ENCODE data around the gene LRRC19. TPM values are rescaled to one million over a fixed set of nuclear protein-coding genes. Genes with fewer than 3 reads are reported as not detected.

The LRRC19 gene, protein sequence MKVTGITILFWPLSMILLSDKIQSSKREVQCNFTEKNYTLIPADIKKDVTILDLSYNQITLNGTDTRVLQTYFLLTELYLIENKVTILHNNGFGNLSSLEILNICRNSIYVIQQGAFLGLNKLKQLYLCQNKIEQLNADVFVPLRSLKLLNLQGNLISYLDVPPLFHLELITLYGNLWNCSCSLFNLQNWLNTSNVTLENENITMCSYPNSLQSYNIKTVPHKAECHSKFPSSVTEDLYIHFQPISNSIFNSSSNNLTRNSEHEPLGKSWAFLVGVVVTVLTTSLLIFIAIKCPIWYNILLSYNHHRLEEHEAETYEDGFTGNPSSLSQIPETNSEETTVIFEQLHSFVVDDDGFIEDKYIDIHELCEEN
- total RNA-seq: not detected

DNA sequence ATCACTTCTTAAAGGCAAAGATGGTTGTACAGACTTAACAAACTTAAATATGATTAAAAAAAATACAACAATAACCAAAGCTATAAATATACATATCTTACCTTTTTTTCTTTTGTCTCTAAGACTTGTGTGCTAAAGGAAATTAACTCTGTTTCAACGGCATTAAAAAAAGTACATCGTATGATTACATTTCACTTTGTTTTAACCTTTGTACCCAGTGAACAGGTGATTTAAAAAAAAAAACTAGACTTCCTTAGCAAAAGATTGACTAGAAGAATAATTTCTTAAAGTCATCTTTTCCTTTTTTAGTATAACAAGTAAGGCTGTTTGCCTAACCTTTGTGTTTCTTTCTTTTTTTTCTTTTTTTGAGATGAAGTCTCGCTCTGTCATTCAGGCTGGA, at the start of gene LRRC19:
Gene LRRC19 (minus strand): TSS at position 182 of the 400 bp plus-strand sequence. CDS start 5,978 bp downstream, outside the sequence.
- no peak for DNase-seq

DNA sequence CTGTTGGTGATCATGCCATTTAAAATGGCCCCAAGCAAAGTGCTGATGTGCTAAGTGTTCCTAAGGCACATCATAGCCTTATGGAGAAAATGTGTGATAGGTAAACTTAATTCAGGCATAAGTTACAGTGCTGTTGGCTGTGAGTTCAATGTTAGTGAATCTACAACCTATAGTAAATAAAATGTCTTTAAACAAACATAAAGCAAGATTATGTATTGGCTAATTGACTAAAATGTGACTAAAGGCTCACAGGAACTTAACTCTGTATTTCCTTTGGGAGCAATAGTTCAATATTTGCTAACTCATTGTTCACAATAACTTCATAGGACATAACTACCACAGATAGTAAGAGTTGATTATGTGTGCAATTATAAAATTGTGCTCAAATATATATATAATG, 49.4 kb upstream of the LRRC19 start:
- no peak for DNase-seq

DNA sequence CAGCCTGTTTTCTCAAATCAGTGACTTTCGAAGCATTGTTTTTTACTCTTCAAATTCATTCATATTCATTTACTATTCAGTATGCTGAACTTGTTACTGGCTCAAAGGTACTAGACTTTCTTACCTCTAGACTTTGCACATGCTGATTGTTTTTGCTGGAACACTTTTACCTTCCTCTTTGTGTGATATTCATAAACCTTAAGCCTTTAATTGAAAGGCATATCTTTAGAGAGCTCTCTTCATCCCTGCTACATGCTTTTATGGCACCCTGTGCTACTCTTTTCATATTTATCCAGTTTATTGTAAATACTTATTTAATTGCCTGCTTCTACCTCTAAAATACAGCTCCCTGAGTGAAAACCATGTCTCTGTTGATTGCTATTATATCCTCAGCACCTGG, 48.7 kb upstream of the LRRC19 start:
- DNase-seq: no peak

DNA sequence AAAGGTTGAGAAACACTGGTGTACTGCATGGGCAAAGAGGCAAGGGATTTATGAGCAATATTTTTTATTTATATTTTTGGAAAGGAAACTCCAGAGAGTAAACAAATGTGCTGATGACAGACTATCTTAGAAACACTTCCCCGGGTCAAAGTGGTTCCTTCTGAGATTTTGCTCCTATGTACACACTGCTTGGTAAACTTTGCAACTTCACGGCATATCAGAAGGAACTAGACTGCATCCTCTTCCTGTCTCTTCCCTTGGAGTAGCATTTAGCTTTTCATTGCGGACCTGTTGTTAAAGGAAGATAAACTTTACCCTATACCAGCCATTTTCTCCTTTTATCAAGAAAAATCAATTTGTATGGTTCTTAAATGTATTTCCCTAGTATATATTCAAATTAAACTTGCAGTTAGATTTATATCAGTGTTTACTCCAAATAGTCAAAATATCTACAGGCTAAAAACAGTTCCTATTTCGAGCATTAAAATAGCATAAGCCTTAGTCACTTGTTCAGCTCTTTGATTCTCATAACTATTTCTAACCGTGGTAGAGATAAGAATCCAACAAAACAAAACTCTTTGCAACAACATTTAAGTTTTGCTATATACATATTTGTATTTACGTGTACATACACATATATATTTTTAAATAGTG, 48.0 kb upstream of the LRRC19 start:
- no peak for DNase-seq

DNA sequence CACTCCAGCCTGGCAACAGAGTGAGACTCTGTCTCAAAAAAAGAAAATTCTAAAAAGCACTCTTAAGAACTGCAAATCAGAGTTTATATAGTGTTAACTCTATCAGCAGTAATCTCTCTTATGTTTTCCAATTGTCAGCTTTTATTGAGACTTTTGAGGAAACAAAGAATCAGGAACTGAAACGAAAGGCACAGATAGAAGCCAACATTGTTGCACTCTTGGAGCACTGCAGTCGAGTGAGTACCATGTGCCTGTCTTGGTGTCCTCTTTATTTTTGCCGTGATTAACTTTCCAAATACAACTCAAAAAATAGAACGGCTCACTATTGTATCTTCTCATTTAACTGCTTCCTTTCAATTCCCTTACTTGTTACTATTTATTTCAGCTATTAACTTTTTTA, 41.7 kb upstream of the LRRC19 start:
- DNase-seq: no peak

DNA sequence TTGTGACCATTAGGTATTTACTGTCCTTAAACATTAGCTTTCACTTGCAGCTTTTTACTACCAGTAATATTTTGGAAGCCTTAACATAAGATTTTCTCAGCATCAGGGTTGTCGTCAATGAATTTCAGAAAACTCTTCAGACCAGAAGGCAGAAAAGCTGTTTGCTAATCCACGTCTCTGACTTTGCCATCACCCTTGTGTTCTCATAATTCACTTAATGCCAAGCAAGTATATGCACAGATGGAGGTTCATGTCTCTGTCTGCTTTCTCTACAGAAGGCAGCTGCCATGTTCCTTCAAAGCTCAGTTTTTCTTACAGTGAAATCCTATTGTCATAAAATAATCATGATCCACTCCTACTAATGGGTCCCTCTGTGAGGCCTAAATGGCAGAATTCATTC, 37.7 kb upstream of the LRRC19 start:
- DNase-seq: peak; percentile 28

DNA sequence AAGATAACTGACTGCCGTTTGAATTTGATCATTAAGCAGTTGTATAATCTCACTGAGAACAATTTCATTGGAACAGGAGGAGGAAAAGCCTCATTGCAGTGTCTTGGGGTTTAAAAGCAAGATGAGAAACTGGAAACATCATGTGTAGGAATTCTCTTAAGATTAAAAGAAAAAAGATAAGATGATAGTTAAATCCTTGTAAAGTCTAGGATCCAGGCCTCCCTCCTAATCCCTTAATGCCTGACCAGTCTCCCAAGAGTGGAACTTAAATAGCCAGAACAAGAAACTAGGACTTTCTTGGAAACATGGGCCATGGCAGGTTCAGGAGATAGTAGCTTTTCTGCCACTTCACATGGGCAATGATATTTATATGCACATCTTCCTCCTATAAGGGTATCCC, 37.0 kb upstream of the LRRC19 start:
- DNase-seq: no peak

DNA sequence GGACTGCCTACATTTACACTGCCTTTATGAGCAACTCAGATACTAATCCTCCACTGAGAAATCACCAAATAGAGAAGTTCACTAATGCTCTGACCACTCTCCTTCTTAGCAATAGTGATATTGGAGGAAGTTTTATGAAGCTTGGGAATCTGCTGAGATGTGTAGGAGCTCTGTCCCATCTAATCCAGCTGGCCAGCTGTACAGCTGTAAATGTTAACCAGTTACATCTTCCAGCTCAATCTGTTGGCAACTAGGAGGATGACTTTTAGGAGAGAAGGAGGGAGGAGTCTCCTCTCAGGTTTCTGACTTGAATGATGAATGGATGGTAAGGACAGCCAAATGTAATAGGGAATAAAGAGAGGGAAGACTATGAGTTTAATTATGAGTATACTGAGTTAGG, 36.3 kb upstream of the LRRC19 start:
- DNase-seq: peak; percentile 21

DNA sequence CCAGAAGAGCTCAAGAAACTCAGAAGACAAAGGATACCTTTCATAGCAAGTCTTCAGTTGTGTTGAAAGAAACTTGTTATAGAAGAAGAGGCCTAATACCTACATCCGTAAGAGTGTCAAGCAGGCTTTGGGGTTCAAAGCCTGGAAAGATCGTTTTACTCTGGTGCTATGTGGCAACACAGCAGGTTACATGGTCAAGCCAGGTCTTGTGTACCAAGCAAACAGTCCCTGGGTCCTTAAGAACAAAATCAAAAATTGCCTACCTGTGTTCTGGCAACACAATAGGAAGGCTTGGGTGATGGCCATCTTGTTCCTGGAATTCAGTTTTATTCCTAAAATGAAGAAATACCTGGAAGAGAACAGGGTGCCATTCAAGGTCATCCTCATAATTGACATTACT, 32.0 kb upstream of the LRRC19 start:
- no peak for DNase-seq

DNA sequence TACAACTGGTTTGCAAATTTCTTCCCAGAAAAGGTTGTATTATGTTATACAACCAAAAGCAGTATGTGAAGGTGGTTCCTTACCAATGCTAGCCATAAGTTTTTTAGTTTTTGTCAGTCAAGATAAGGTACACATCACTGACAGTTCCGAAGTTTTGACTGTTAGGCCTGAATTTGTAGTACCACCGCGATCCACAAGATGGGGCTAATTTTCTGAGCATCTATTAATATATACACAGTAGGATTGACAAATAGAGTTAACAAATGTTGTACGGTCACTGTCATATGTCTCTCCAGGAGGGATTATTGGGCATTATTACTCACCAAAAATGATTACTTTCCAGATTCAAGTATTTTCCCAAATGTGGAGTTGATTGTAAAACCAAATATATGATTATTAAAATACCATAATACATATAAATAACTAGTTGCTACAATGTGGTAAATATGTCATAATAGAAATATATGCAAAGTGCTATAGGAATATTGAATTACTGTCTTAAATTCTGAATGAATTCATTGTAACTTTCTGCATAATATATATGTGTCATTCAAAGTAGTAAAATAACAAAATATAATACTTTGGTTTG, 28.4 kb upstream of the LRRC19 start:
- peak; percentile 78 for DNase-seq

DNA sequence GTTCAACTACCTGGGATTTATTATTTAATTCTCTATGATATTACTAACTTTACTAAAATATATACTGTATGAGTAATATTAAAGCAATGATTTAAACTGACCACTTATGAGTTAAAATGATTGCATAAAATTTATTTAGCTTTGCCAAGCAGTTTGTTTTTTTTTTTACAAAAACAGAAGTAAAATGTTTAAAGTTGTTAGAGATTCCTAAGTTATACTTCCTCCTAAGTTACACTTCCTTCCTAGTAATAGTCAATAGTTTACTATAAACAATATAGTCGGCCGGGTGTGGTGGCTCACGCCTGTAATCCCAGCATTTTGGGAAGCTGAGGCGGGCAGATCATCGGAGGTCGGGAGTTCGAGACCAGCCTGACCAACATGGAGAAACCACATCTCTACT, 23.7 kb upstream of the LRRC19 start:
- no peak for DNase-seq

DNA sequence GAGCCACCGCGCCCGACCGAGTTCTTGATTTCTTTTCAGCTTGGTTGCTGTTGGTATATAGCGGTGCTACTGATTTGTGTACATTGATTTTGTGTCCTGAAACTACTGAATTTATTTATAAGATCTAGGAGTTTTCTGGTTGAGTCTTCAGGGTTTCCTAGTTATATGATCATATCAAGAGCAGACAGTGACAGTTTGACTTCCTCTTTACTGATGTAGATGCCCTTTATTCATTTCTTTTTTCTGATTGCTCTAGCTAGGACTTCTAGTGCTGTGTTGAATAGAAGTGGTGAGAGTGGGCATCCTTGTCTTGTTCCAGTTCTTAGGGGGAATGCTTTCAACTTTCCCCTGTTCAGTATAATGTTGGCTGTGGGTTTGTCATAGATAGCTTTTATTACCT, 17.4 kb upstream of the LRRC19 start:
- DNase-seq: no peak

DNA sequence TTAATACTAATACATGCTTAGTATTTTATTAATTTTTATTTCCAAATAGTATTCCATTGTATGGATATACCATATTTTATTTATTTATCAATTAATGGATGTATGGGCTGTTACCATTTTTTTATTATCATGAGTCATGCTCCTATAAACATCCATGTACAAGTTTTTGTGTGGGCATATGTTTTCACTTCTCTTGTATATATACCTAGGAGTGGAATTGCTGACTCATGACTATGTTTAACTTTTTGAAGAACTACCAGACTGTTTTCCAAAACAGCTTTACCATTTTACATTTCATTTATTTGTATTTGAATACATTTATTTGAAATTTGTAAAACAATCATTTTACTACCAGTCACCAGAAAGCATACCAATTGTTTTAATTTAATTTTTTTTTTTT, 14.1 kb upstream of the LRRC19 start:
- DNase-seq: no peak

DNA sequence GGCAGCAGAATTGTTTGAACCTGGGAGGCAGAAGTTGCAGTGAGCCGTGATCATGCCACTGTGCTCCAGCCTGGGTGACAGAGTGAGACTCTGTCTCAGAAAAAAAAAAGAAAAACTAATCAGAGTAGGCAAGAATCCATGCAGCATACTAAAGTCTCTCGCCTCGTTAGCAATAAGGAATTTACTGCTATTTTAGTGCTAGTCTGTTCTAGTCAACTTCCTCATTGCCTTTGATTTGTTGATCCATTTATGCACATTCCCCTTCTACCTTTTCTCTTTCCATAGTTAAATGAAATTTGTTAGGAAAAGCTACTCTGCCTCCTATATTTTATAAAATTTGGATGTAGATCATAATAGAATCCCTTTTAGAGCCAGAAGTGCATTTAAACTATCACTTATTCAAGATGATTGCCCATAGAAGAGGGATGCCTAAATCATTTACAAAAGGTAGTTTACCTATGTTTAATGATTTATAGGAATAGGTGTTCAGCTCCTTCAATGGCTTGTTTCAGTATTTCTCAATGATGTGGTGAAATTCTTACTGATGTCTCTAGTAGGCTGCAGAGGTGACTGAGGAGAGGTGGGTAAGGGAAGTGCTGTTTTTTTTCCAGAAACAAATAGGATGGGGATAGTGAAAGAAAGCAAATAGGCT, 1.9 kb downstream of the LRRC19 start:
- no peak for DNase-seq

DNA sequence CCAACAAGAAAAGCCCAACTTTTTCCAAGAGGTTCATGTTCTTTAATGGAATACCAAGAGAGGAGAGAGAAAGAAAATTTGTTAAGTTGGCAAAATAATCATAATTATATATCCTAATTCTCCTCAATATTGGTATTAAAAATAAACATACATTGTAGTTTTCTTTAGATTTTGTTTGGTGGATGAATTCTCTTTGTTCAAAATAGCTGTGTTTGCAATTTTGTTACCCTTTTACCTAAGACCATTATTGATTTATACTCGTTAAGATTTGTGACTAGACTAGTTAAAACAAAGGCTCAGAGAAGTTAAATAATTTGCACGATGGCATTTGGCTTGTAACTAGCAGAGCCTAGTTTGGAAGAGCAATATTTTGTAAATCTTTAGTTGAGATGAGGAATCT, 9.7 kb downstream of the LRRC19 start:
- no peak for DNase-seq

DNA sequence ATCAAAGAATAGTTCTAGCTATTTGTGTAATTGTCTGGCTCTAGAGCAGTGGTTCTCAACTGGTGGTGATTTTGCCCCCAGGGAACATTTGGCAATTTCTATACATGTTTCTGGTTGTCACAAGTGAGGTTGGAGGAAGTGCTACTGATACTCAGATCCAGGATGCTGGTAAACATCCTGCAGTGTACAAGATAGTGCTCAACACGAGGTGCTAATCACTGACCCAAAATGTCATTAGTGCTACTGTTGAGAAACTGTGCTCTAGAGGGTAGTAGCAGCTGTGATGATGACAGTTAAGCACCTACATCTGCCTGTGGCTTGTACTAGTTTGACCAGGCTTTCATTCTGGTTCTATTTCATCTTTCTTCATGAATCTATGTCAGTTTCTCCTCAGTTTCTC, 22.1 kb downstream of the LRRC19 start:
- no peak for DNase-seq

DNA sequence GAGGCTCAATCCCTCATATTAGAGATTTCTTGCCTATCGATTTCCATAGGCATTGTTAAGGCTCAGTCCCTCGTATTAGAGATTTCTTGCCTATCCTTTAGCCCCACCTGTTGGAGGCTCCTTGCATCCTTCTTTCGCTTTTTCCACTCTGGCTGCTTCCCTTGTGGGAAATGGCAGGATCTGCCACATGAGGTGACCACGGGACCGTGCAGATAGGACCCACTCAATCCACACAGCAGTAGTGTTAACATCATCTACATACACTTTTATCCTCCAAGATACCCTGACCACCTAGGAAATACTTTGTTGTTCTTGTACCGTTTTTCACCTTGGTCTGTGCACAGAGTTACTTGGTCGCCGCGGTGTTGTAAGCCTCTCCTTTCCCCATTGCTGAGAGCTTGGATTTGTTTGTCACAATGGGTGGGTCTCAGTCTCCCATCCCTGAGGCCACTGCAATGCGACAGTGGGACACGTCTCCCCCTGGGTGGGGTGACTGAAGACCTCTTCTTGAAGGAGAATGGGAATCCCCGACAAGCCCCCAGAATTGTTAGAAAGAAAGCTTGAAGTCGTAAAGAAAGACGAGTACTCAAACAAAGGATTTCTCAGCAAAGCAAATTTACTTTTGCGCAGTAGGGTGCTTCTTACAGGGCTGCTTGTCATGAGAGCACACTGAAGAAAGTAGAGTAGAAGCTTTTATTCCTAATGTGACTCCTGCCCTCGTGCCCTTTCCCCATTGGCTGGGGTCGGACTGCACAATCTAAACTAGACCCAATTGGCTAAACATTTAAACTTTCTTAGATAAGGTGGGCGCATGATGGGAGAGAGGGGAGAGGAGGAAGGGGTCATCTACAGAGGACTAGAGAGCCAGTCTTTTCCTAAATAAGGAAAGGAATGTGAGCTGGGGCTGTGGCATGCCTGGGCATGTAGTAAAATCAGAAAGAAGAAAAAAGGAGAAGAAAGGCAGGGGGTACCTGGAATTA, 29.5 kb downstream of the LRRC19 start:
- DNase-seq: peak; percentile 25

DNA sequence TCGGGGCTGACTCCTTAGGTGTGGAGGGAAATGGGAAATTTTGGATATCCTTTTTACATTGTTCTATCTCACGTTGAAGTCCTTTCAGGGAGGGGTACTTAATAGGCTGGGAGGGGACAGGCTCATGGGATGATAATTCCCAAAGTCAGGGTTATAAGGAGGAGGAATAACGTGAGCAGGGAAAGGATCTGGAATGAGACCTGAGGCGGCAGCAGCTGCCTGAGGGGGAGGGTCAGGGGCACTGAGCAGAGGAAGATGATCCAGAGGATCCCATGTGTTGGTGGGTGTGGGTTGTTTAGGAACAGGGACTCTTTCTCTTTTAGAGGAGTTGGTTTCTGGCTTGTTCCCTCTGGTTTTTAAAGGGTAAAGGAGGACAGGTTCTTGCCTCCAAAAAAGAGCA, 30.5 kb downstream of the LRRC19 start:
- no peak for DNase-seq

DNA sequence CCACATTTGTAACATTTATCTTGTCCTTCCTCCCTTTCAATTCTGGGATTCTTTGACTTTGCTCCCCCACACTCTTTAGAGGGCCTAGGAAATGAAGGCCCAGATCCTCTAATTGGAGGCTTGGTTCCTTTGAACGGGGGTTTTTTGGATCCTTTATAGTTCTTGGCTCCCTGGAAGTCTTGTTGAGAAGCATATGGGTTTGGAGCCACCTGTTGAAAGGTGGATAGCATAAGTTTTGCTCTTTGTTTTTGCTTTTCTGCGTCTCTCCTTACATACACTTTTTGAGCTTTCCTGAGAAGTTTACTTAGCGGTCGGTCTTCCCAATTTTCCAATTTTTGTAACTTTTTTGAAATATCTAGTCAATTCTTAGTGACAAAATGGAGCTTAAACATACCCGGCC, 31.5 kb downstream of the LRRC19 start:
- no peak for DNase-seq

DNA sequence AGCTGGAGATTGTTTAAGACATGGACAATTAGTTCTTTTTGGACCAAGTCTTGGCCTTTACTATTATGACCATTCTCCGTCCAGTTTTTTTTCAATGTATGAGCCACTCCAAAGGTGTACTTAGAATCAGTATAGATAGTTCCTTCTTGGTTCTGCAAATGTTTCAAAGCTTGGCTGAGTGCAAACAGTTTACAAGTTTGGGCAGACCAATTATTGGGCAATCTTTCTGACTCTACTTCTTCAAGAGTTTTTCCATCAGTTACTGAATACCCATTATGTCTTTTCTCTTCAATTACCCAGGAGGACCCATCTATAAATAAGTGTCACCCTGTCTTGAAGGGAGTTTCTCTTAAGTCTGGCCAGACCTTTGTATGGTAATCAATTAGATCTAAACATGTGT, 33.8 kb downstream of the LRRC19 start:
- no peak for DNase-seq

DNA sequence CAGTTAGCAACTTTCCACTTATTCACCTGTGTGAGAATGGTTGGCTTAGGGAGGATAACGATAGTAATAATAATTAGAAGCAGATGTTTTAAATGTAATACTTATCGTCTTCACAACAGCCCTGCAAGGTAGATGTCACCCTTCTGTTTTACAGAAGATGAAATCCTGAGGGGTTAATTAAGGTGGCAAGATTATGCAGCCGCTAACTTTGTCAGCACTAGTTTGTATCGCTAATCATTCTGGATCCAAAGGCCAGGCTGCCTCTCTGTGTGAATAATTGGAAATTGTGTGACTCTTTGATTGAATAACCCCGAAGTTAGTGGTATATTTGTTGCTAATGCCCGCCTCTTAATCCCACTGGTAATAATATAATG, 48.6 kb downstream of the LRRC19 start:
- no peak for DNase-seq
